Parietal lobe (tissue), 2 donors: Measurements from ENCODE around the gene RELL2. TPM values are rescaled to one million over a fixed set of nuclear protein-coding genes. Genes with fewer than 3 reads are reported as not detected.

Source experiments
- small RNA-seq: library from RNA; depleted of rRNA; stranded (forward); fragments of <200 nt; gene quantifications from one replicate; pipeline ENCODE3, GENCODE V24; 2014; ENCODE audit warnings: low replicate concordance
- total RNA-seq: library from RNA; depleted of rRNA; stranded (reverse); fragments of >200 nt; gene quantifications from one replicate; pipeline ENCODE4 v1.2.3, GENCODE V29; 2014

RELL2 gene, protein sequence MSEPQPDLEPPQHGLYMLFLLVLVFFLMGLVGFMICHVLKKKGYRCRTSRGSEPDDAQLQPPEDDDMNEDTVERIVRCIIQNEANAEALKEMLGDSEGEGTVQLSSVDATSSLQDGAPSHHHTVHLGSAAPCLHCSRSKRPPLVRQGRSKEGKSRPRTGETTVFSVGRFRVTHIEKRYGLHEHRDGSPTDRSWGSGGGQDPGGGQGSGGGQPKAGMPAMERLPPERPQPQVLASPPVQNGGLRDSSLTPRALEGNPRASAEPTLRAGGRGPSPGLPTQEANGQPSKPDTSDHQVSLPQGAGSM
- total RNA-seq: 9.1 TPM

DNA sequence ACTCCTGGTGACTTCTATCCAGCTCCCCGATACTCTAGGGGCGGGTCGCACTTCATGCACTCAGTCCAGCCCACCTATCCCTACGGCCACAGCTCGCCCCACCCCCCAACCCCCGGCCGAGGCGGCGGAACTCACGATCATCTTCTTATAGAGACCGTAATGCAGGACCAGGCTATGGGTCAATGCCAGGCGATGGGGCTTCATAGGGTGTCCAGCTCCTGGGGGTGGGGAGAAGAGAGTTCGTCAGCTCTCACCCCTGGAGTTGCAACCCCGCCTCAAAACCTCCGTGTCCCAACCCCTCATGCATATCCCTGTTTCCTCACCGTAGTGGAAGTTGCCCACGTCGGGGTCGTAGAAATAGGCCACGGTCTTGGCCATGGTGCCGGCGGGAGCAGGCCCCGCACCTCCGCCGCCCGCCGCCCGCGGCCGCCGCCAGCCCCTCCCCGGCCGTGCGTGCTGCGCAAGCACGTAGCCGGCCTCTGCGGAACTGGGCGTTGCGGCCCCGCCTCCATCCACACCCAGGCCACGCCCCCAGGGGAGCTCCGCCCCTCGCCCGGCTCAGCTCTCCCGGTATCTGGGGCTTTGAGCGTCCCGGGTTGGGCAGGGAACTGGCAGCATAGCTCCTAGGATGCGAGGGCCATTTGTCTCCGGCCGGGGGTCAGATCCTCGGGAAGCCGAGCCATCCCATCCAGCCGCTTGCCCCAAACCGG, at the start of gene RELL2, which contains the start of gene HDAC3:
Gene RELL2 (plus strand): TSS at position 585 of the 710 bp plus-strand sequence. CDS start 1,229 bp downstream, outside the sequence.
Gene HDAC3 (minus strand): TSS at position 437 of the 710 bp plus-strand sequence. CDS start 59 bp downstream, at position 378.

DNA sequence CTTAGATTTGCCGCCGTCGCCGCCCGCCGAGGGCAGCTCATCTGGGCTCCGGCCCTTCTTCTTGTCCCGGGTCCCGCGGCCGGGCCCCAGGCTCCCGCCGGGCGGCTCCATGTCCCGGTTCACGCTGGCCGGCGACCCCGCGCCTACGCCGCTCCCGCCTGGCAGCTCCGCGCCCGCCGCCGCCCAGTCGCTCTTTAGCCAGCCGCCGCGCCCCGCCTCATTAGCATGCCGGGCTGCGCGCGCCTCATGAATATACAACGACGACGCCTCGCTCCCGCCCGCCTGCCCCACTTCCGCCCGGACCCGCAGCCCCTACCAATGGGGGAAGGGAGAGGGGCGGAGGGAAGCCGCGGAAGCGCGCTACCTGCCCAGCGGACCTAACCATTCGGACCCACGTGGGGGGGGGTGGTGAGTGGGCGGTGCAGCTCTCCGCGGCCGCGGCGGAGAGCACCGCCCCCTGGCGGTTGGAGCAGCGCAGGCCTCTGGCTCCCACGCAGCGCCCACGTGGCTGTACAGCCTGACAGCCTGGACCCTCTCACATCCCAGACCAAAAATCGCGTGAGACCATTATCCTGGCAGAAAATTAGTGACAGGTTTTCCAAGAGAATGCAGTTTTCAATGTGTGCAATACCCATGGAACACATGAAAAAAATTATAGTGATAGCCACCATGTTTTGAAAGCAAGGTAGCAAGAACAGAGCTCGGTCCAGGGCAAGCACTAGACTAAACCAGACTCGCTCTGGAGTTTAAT, 17.8 kb upstream of the RELL2 start, which contains the start of gene DIAPH1:
Gene DIAPH1 (minus strand): TSS at position 197 of the 751 bp plus-strand sequence. CDS start 86 bp downstream, at position 111.

DNA sequence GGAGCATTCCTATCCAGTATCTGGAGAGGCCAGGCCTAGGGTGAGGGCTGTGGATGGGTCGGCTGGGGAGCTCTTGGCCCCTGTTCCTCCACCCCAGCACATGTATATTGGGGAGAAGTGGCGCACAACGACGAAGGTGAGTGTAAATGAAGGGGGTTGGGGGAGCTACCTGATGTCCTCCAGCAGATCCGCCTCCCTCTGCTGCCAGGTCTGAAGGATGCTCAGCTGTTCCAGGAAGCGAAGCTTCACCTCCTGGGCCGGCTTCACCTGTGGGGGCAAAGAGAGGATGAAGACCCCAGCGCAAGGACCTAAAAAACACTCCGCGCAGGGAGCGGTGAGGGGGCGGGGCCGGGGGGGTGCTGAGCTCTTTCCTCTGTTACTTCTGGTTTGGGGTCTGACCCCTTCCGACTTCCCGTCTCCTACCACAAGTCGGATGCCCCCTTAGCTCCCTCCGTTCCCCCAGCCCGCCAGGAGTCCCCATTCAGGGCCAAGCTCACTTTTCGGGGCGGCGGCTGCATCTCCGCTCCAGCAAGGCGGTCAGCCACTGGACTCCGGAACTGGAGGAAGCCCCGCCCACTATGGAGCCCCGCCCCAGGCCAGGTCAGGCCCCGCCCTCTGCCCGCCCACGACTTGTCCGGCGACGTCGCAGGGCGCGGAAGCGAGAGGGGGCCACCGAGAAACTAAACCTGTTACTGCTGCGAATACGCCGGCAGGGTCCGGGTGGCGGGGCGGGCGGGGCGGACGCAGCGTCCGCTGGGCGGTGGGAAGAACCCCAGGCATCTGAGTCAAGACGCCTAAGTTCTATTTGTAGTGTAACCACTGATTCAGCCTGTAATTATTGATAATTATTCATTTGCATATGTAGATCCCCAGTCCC, 14.3 kb downstream of the RELL2 start, which contains the start of gene FCHSD1:
Gene FCHSD1 (minus strand): TSS at position 568 of the 877 bp plus-strand sequence. CDS start 50 bp downstream, at position 518.

DNA sequence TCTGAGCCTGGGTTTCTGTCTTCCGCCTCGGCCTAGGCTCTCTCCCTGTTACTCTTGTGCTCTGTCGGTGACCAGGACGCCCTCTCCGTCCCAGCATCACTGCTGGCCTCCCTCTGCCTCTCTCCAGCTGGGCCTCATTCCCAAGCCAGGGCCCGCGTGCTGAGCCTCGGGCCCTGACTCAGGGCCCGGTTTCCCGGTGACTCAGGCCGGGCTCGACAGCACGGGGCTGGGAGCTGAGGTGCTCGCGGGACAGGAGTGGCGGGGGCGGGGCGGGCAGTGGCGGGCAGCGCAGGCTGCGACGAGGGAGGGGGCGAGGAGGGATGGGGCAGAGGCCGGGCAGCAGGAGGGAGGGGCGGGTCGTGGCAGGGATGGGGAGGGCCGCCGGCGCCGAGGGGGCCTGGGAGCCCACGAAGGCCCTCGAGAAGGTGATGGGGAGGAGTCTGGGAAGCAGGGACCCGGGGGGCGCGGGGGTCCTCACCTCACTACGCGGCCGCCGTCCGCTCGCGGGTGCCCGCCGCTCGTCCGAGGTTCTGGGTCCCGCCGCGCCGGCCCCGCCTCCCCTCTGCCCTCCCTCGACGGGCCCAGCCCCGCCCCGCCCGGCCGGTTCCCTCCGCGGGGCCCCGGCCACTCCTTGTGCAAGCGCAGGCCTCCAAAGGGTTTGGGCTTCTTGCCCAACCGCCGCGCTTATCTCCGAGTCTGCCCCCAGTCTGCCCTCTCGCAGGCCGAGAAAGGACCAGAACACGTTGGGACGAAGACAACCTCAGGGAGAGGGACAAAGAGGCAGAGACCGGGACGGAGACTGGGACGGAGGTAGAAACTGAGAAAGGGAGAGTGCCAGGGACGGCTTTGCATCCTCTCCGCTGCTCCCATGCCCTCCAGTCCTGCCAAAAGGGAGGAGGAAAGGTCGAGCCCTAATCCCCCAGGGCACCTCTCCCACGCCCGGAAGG, 45.2 kb downstream of the RELL2 start, which contains the start of gene ARAP3:
Gene ARAP3 (minus strand): TSS at position 536 of the 947 bp plus-strand sequence. CDS start 1,744 bp downstream, outside the sequence.

Small RNAs within 50 kb of the gene (small RNA-seq; reads per million reads assigned to genes)
- gene RPS27AP10: not detected

Other genes starting within 250 kb of the RELL2 start
- gene PCDHGB4, start 249.3 kb upstream of the RELL2 start, total RNA-seq: 35.4 TPM
- 30.0 TPM for gene PCDHGA8, start 244.4 kb upstream of the RELL2 start, total RNA-seq
- gene PCDHGB5, start 239.1 kb upstream of the RELL2 start, total RNA-seq: 41.6 TPM
- 38.2 TPM for gene PCDHGA9, start 234.2 kb upstream of the RELL2 start, total RNA-seq
- gene PCDHGB6, start 229.0 kb upstream of the RELL2 start, total RNA-seq: 35.4 TPM
- 36.3 TPM for gene PCDHGA10, start 224.0 kb upstream of the RELL2 start, total RNA-seq
- gene PCDHGB7, start 219.3 kb upstream of the RELL2 start, total RNA-seq: 43.5 TPM
- 40.4 TPM for gene PCDHGA11, start 215.9 kb upstream of the RELL2 start, total RNA-seq
- 26.9 TPM for gene PCDHGA12, start 206.5 kb upstream of the RELL2 start, total RNA-seq
- 62.3 TPM for gene PCDHGC3, start 161.0 kb upstream of the RELL2 start, total RNA-seq
- 91.7 TPM for gene PCDHGC4, start 152.0 kb upstream of the RELL2 start, total RNA-seq
- gene PCDHGC5, start 147.9 kb upstream of the RELL2 start, total RNA-seq: 20.0 TPM
- 39.8 TPM for gene DIAPH1, start 18.0 kb upstream of the RELL2 start, total RNA-seq
- gene HDAC3, start 148 bp upstream of the RELL2 start, total RNA-seq: 81.7 TPM
- gene FCHSD1, start 14.4 kb downstream of the RELL2 start, total RNA-seq: 9.4 TPM
- gene ARAP3, start 45.2 kb downstream of the RELL2 start, total RNA-seq: 9.1 TPM
- gene PCDH1, start 241.4 kb downstream of the RELL2 start, total RNA-seq: 55.4 TPM